ENCODE data around the gene CAMKMT.
"Not testable (repeated sequence)": the region's sequence is repeated elsewhere in the genome, so short reads cannot be mapped to it uniquely, and the experiment has no call there.

Gene CAMKMT

DNA sequence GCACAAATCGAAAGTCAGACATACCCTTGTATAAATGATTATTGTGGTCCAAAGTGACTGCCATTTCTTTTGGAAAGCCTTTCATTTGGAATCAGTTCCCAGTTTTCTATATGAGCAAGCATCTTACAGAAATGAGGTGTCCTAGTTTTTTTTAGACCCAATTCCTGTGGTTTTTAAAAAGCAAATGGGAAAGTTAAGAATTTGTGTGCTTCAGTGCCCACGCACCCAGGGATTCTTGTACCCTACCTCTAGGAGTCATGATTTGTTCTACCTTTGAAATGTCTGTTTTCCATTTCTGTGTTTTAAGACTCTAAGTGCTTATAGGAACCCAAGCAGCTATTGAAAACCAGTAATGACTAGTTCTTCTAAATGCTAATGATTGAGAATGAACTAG lies 218.1 kb downstream of the CAMKMT start:
- Histone ChIP-seq H3K9ac (ENCODE audit: low read length) (no peak overlapping the region), H3K4me2 (ENCODE audit: low read length) (no peak overlapping the region), H3K36me3 (ENCODE audit: insufficient read depth, low read length) (no peaks in the 10 kb centered on the region), H3K27me3 (ENCODE audit: insufficient read depth, low read length) (no peaks in the 10 kb centered on the region), H3K4me3 (ENCODE audit: low read depth, low read length, poor library complexity, severe bottlenecking) (no peak overlapping the region), H3K9me2 (ENCODE audit: low read depth, low read length) (no peaks in the 10 kb centered on the region), H3K79me2 (ENCODE audit: insufficient read depth, low read length) (no peaks in the 10 kb centered on the region), H4K20me1 (ENCODE audit: insufficient read depth, low read length) (no peaks in the 10 kb centered on the region), H3K27ac (ENCODE audit: low read depth, low read length, poor library complexity, severe bottlenecking) (no peak overlapping the region), H3K9me3 (ENCODE audit: low read length) (no peaks in the 10 kb centered on the region), H3F3A (ENCODE audit: insufficient read depth, low read length) (no peaks in the 10 kb centered on the region), H2AFZ (ENCODE audit: low read length) (no peak overlapping the region), H3K4me1 (ENCODE audit: insufficient read depth, low read length, severe bottlenecking) (peaks cover 12% of the 10 kb centered on the region)
- TF ChIP-seq EZH2 (IDR thresholded peaks at IDR 0.05; ENCODE audit: borderline replicate concordance, low read length) (no peak), CTCF (IDR thresholded peaks at IDR 0.05; ENCODE audit: low read length) (no peak)

- Histone ChIP-seq H3K4me2 (ENCODE audit: low read length) (no peak overlapping the region), H3K27ac (ENCODE audit: low read depth, low read length, poor library complexity, severe bottlenecking) (no peak overlapping the region), H3K27me3 (ENCODE audit: insufficient read depth, low read length) (no peaks in the 10 kb centered on the region), H3K9ac (ENCODE audit: low read length) (no peak overlapping the region), H2AFZ (ENCODE audit: low read length) (no peak overlapping the region), H4K20me1 (ENCODE audit: insufficient read depth, low read length) (no peaks in the 10 kb centered on the region), H3K9me2 (ENCODE audit: low read depth, low read length) (no peaks in the 10 kb centered on the region), H3K4me3 (ENCODE audit: low read depth, low read length, poor library complexity, severe bottlenecking) (no peak overlapping the region), H3K79me2 (ENCODE audit: insufficient read depth, low read length) (no peaks in the 10 kb centered on the region), H3K4me1 (ENCODE audit: insufficient read depth, low read length, severe bottlenecking) (peaks cover 12% of the 10 kb centered on the region), H3F3A (ENCODE audit: insufficient read depth, low read length) (no peaks in the 10 kb centered on the region), H3K36me3 (ENCODE audit: insufficient read depth, low read length) (no peaks in the 10 kb centered on the region), H3K9me3 (ENCODE audit: low read length) (no peaks in the 10 kb centered on the region)
- TF ChIP-seq CTCF (IDR thresholded peaks at IDR 0.05; ENCODE audit: low read length) (no peak), EZH2 (IDR thresholded peaks at IDR 0.05; ENCODE audit: borderline replicate concordance, low read length) (no peak)
Measured at GRCh38 chr2:44580875-44581515, 219.2 kb downstream of the CAMKMT start.

- no peaks in the 10 kb centered on the region for H3K27me3 ChIP-seq (ENCODE audit: insufficient read depth, low read length)
- no peak overlapping the region for H3K4me3 ChIP-seq (ENCODE audit: low read depth, low read length, poor library complexity, severe bottlenecking)
- H3K9ac ChIP-seq (ENCODE audit: low read length): no peak overlapping the region
- no peak overlapping the region for H2AFZ ChIP-seq (ENCODE audit: low read length)
- no peaks in the 10 kb centered on the region for H3F3A ChIP-seq (ENCODE audit: insufficient read depth, low read length)
- H3K27ac ChIP-seq (ENCODE audit: low read depth, low read length, poor library complexity, severe bottlenecking): no peak overlapping the region
- H3K4me1 ChIP-seq (ENCODE audit: insufficient read depth, low read length, severe bottlenecking): peaks cover 12% of the 10 kb centered on the region
- H3K9me2 ChIP-seq (ENCODE audit: low read depth, low read length): no peaks in the 10 kb centered on the region
- H3K79me2 ChIP-seq (ENCODE audit: insufficient read depth, low read length): no peaks in the 10 kb centered on the region
- TF ChIP-seq EZH2 (IDR thresholded peaks at IDR 0.05; ENCODE audit: borderline replicate concordance, low read length): no peak
- TF ChIP-seq CTCF (IDR thresholded peaks at IDR 0.05; ENCODE audit: low read length): no peak
- H3K4me2 ChIP-seq (ENCODE audit: low read length): no peak overlapping the region
- no peaks in the 10 kb centered on the region for H4K20me1 ChIP-seq (ENCODE audit: insufficient read depth, low read length)
- H3K36me3 ChIP-seq (ENCODE audit: insufficient read depth, low read length): no peaks in the 10 kb centered on the region
- no peaks in the 10 kb centered on the region for H3K9me3 ChIP-seq (ENCODE audit: low read length)
Measured at GRCh38 chr2:44582363-44583008, 220.7 kb downstream of the CAMKMT start.

- H3K9me3 ChIP-seq (ENCODE audit: low read length); H2AFZ ChIP-seq (ENCODE audit: low read length); H3K79me2 ChIP-seq (ENCODE audit: insufficient read depth, low read length); H3F3A ChIP-seq (ENCODE audit: insufficient read depth, low read length); H3K9ac ChIP-seq (ENCODE audit: low read length); H3K27ac ChIP-seq (ENCODE audit: low read depth, low read length, poor library complexity, severe bottlenecking); H3K9me2 ChIP-seq (ENCODE audit: low read depth, low read length); H3K27me3 ChIP-seq (ENCODE audit: insufficient read depth, low read length); H3K4me2 ChIP-seq (ENCODE audit: low read length); H3K4me1 ChIP-seq (ENCODE audit: insufficient read depth, low read length, severe bottlenecking); H4K20me1 ChIP-seq (ENCODE audit: insufficient read depth, low read length); H3K36me3 ChIP-seq (ENCODE audit: insufficient read depth, low read length); H3K4me3 ChIP-seq (ENCODE audit: low read depth, low read length, poor library complexity, severe bottlenecking): not testable (repeated sequence)
Measured at GRCh38 chr2:44595615-44596014, 233.9 kb downstream of the CAMKMT start.
